Measurements from ENCODE around the gene OTOG.

DNA sequence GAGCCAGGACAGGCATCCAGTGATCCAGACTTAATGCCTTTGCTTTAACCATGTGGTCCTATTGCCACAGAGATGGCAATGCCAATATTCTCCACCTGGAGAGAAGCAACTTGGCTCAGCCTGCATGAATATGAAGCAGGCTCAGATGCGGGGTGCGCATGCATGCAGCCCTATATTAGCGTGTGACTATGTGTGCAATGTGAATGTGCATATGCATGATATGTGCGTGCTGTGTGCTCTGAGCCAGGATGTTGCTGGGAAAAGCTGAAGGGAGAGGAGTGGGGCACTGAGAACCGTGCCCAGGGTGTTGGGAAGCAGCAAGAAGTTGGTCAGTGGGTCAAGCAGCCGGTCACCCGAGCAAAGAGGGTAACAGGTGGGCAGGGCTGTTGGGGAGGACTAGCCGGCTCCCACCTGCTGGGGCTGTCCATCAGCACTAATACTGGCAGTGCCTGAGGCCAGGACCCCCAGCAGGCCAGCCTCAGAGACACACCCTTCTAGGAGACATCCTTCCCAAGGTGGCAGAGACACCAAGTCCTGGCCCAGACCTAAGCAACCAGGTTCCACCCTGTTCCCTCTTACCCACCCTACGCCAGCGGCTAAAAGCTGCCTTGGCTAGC lies 147.5 kb downstream of the OTOG start:
- no peak for TF ChIP-seq POLR2A (IDR thresholded peaks at IDR 0.05)
- TF ChIP-seq, protein P1, sequence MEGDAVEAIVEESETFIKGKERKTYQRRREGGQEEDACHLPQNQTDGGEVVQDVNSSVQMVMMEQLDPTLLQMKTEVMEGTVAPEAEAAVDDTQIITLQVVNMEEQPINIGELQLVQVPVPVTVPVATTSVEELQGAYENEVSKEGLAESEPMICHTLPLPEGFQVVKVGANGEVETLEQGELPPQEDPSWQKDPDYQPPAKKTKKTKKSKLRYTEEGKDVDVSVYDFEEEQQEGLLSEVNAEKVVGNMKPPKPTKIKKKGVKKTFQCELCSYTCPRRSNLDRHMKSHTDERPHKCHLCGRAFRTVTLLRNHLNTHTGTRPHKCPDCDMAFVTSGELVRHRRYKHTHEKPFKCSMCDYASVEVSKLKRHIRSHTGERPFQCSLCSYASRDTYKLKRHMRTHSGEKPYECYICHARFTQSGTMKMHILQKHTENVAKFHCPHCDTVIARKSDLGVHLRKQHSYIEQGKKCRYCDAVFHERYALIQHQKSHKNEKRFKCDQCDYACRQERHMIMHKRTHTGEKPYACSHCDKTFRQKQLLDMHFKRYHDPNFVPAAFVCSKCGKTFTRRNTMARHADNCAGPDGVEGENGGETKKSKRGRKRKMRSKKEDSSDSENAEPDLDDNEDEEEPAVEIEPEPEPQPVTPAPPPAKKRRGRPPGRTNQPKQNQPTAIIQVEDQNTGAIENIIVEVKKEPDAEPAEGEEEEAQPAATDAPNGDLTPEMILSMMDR (IDR thresholded peaks at IDR 0.05) = no peak
